MM.1S (cell line): ENCODE measurements around the gene ERC2.
"Not testable (repeated sequence)": the region's sequence is repeated elsewhere in the genome, so short reads cannot be mapped to it uniquely, and the experiment has no call there.

ENCODE experiments used
- DNase-seq: peaks from one replicate; pipeline ENCODE4 v3.0.0-alpha.2; 2015
- H2AFZ ChIP-seq: fragments of 300-600 bp; sonication (generic); 2 replicates; pipeline ENCODE4 v1.6.0; 2016; ENCODE audit warnings: antibody characterized with exemption, low read length
- H3F3A ChIP-seq: fragments of 300-600 bp; sonication (generic); 2 replicates; pipeline ENCODE4 v1.6.1; 2016; ENCODE audit warnings: mild to moderate bottlenecking, antibody characterized with exemption, low read length, moderate library complexity, mixed read lengths; ENCODE audit not compliant: insufficient read depth
- H3K27ac ChIP-seq: fragments of 300-600 bp; sonication (generic); 2 replicates; pipeline ENCODE4 v1.5.1; 2016; ENCODE audit warnings: mild to moderate bottlenecking, low read length
- H3K27me3 ChIP-seq: fragments of 300-600 bp; sonication (generic); replicated peaks from 2 replicates; pipeline ENCODE4 v1.6.0; 2016; ENCODE audit warnings: low read length; ENCODE audit not compliant: insufficient read depth
- H3K36me3 ChIP-seq: fragments of 300-600 bp; sonication (generic); replicated peaks from 2 replicates; pipeline ENCODE4 v1.6.1; 2016; ENCODE audit warnings: mild to moderate bottlenecking, low read length, mixed read lengths; ENCODE audit not compliant: insufficient read depth
- H3K4me1 ChIP-seq: fragments of 300-600 bp; sonication (generic); 2 replicates; pipeline ENCODE4 v1.6.1; 2016; ENCODE audit warnings: low read length, mixed read lengths
- H3K4me2 ChIP-seq: fragments of 300-600 bp; sonication (generic); 2 replicates; pipeline ENCODE4 v1.6.0; 2016; ENCODE audit warnings: low read depth, low read length
- H3K4me3 ChIP-seq: fragments of 300-600 bp; sonication (generic); 2 replicates; pipeline ENCODE4 v1.5.1; 2016; ENCODE audit warnings: low read length, mixed read lengths
- H3K79me2 ChIP-seq: fragments of 300-600 bp; sonication (generic); 2 replicates; pipeline ENCODE4 v1.6.1; 2016; ENCODE audit warnings: mixed run types, low read length, mixed read lengths
- H3K9ac ChIP-seq: fragments of 300-600 bp; sonication (generic); 2 replicates; pipeline ENCODE4 v1.6.1; 2016; ENCODE audit warnings: low read length, mixed read lengths
- H3K9me2 ChIP-seq: fragments of 300-600 bp; sonication (generic); replicated peaks from 2 replicates; pipeline ENCODE4 v1.6.1; 2016; ENCODE audit warnings: mild to moderate bottlenecking, low read length, mixed read lengths; ENCODE audit not compliant: insufficient read depth
- H3K9me3 ChIP-seq: fragments of 300-600 bp; sonication (generic); replicated peaks from 2 replicates; pipeline ENCODE4 v1.6.1; 2016; ENCODE audit warnings: mild to moderate bottlenecking, low read length, mixed read lengths; ENCODE audit not compliant: insufficient read depth
- H4K20me1 ChIP-seq: fragments of 300-600 bp; sonication (generic); 2 replicates; pipeline ENCODE4 v1.6.1; 2016; ENCODE audit warnings: mild to moderate bottlenecking, low read length, moderate library complexity, mixed read lengths; ENCODE audit not compliant: insufficient read depth
- EZH2 ChIP-seq: fragments of 300-600 bp; sonication (generic); optimal IDR thresholded peaks from 2 replicates; pipeline ENCODE3; 2017; ENCODE audit warnings: low read depth, mild to moderate bottlenecking, antibody characterized with exemption, low read length, mixed read lengths
- EZH2phosphoT487 ChIP-seq: fragments of 300-600 bp; sonication (generic); IDR thresholded peaks from 2 replicates; pipeline ENCODE4 v1.6.1; 2018; ENCODE audit warnings: antibody characterized with exemption, low read length
- TF ChIP-seq, protein P1 (sequence below): fragments of 300-600 bp; sonication (generic); IDR thresholded peaks from 2 replicates; pipeline ENCODE4 v1.5.1; 2016; ENCODE audit warnings: antibody characterized with exemption, low read length, mixed read lengths

The ERC2 gene

DNA sequence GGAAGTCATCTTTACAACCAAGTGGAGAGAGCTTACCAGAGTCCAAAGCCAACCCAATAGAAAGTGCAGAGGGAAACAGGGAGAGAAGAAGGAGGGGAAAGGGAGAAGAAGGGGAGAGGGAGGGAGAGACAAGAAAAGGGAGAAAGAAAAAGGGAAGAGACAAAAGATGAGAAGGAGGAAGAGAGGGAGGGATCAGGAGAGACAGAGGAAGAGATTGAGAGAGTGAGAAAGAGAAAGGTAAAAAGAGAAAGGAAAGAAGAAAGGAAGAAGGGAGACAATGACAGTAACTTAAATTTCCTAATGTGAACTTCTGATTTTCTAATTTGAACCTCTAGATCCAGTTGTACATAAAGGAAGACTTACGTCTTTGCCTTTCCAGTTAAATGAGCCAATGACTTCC is 960.5 kb downstream of the ERC2 start:
- H3K79me2 ChIP-seq: no peaks in the 10 kb centered on the region
- no peak overlapping the region for H3K9ac ChIP-seq
- TF ChIP-seq, protein P1, sequence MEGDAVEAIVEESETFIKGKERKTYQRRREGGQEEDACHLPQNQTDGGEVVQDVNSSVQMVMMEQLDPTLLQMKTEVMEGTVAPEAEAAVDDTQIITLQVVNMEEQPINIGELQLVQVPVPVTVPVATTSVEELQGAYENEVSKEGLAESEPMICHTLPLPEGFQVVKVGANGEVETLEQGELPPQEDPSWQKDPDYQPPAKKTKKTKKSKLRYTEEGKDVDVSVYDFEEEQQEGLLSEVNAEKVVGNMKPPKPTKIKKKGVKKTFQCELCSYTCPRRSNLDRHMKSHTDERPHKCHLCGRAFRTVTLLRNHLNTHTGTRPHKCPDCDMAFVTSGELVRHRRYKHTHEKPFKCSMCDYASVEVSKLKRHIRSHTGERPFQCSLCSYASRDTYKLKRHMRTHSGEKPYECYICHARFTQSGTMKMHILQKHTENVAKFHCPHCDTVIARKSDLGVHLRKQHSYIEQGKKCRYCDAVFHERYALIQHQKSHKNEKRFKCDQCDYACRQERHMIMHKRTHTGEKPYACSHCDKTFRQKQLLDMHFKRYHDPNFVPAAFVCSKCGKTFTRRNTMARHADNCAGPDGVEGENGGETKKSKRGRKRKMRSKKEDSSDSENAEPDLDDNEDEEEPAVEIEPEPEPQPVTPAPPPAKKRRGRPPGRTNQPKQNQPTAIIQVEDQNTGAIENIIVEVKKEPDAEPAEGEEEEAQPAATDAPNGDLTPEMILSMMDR: no peak
- TF ChIP-seq EZH2: no peak
- no peak for TF ChIP-seq EZH2phosphoT487
- H4K20me1 ChIP-seq: no peaks in the 10 kb centered on the region
- H3K27ac ChIP-seq: no peak overlapping the region
- no peaks in the 10 kb centered on the region for H3K9me3 ChIP-seq
- H2AFZ ChIP-seq: no peak overlapping the region
- H3K4me2 ChIP-seq: no peak overlapping the region
- DNase-seq: no peak
- no peaks in the 10 kb centered on the region for H3K9me2 ChIP-seq
- H3K36me3 ChIP-seq: no peaks in the 10 kb centered on the region
- no peaks in the 10 kb centered on the region for H3K27me3 ChIP-seq
- H3K4me3 ChIP-seq: no peak overlapping the region
- H3F3A ChIP-seq: no peaks in the 10 kb centered on the region
- no peaks in the 10 kb centered on the region for H3K4me1 ChIP-seq

DNA sequence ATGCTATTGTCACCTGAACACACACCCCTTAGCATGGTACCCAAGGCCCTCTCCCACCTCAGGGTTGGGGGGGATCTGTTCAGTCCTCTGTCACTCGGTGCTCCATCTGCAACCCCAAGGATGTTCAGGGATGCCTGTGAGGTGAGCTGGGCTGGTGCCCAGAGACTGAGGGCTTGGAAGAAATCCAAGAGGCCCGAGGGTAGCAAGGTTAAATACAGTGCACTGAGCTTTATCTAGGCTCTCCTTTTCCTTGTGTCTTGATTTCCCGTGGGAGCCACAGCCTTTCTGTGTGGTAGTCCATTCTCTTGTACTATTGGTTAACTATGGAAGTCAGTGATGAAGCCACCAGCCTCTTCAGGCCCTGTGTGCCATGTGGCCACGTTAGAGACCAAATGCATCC is 962.5 kb downstream of the ERC2 start:
- no peak overlapping the region for H3K9ac ChIP-seq
- H4K20me1 ChIP-seq: no peaks in the 10 kb centered on the region
- no peak for TF ChIP-seq EZH2
- TF ChIP-seq, protein P1: no peak
- H3K4me2 ChIP-seq: no peak overlapping the region
- no peaks in the 10 kb centered on the region for H3K4me1 ChIP-seq
- H3K79me2 ChIP-seq: no peaks in the 10 kb centered on the region
- no peak overlapping the region for H3K27ac ChIP-seq
- H3F3A ChIP-seq: no peaks in the 10 kb centered on the region
- no peak for DNase-seq
- no peak overlapping the region for H3K4me3 ChIP-seq
- H2AFZ ChIP-seq: no peak overlapping the region
- H3K9me3 ChIP-seq: no peaks in the 10 kb centered on the region
- H3K27me3 ChIP-seq: no peaks in the 10 kb centered on the region
- no peaks in the 10 kb centered on the region for H3K9me2 ChIP-seq
- no peaks in the 10 kb centered on the region for H3K36me3 ChIP-seq

DNA sequence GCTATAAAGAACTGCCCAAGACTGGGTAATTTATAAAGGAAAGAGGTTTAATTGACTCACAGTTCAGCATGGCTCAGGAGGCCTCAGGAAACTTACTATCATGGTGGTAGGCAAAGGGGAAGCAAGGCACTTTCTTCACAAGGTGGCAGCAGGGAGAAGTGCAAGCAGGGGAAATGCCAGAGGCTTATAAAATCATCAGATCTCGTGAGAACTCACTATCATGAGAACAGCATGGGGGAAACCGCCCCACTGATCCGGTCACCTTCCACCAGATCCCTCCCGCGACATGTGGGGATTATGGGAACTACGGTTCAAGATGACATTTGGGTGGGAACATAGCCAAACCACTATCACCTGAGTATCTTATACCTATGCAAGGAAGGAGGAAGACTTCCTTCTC is 963.2 kb downstream of the ERC2 start:
- H4K20me1 ChIP-seq, H3K4me3 ChIP-seq, H3K79me2 ChIP-seq, H3K9ac ChIP-seq, H3K9me2 ChIP-seq, H3K4me1 ChIP-seq, H3K27me3 ChIP-seq, H3K36me3 ChIP-seq, H3K4me2 ChIP-seq, H3K27ac ChIP-seq, H3F3A ChIP-seq, H2AFZ ChIP-seq, H3K9me3 ChIP-seq: not testable (repeated sequence)
- DNase-seq: peak; percentile 48
- TF ChIP-seq, protein P1: peak; percentile 32

DNA sequence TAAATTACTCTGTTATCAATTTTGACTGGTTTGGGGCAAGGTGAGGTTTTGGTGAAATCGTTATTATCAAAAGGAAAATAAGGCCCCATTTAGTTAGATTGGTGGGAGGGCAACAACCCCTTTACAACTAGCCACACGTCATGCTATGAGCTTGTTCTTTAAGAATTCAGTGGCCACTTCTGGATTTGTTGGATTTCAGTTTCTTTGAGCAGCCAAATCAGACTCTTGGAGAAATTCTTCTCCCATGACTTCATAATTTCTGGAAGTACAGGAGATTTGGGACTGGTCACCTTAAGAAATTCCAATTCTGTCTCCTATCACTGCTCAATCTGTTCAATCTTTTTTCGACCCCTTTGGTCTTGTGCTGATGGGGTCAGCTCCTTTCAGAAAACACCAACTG is 966.4 kb downstream of the ERC2 start:
- Histone ChIP-seq H4K20me1 (no peaks in the 10 kb centered on the region), H3K27ac (no peak overlapping the region), H2AFZ (no peak overlapping the region), H3K79me2 (no peaks in the 10 kb centered on the region), H3K27me3 (no peaks in the 10 kb centered on the region), H3F3A (no peaks in the 10 kb centered on the region), H3K4me3 (no peak overlapping the region), H3K9me3 (no peaks in the 10 kb centered on the region), H3K4me2 (no peak overlapping the region), H3K4me1 (no peaks in the 10 kb centered on the region), H3K9me2 (no peaks in the 10 kb centered on the region), H3K36me3 (no peaks in the 10 kb centered on the region), H3K9ac (no peak overlapping the region)
- TF ChIP-seq EZH2phosphoT487 (no peak), EZH2 (no peak)
- TF ChIP-seq, protein P1: no peak
- no peak for DNase-seq
